Activated CD8-positive, alpha-beta memory T cell treated with anti-CD3 and anti-CD28 coated beads, Interleukin-2, amount 50 U/mL, for 1 hour (primary cell): ENCODE data around the gene TBX18.

ENCODE experiments used
- DNase-seq: peaks from one replicate; pipeline ENCODE4 v3.0.0-alpha.2; 2020; ENCODE audit errors: extremely low read depth

The TBX18 gene

GRCh38 chr6:84748376-84748775, 16.0 kb downstream of the TBX18 start:
- no peak for DNase-seq

GRCh38 chr6:84743616-84744015, 20.8 kb downstream of the TBX18 start:
- DNase-seq, result no peak

- no peak for DNase-seq
Observed at GRCh38 chr6:84740385-84740784, 24.0 kb downstream of the TBX18 start.

GRCh38 chr6:84739866-84740208, 24.6 kb downstream of the TBX18 start:
- DNase-seq, result no peak

GRCh38 chr6:84738996-84739865, 25.2 kb downstream of the TBX18 start:
- no peak for DNase-seq

- no peak for DNase-seq
Observed at GRCh38 chr6:84733889-84734288, 30.5 kb downstream of the TBX18 start.

- no peak for DNase-seq
Observed at GRCh38 chr6:84731901-84732300, 32.5 kb downstream of the TBX18 start.

- DNase-seq, result no peak
Observed at GRCh38 chr6:84731401-84731800, 33.0 kb downstream of the TBX18 start.

- DNase-seq, result no peak
Observed at GRCh38 chr6:84728602-84729001, 35.8 kb downstream of the TBX18 start.

GRCh38 chr6:84719152-84719551, 45.2 kb downstream of the TBX18 start:
- DNase-seq, result no peak

GRCh38 chr6:84718038-84718955, 46.1 kb downstream of the TBX18 start:
- no peak for DNase-seq

GRCh38 chr6:84709121-84709520, 55.3 kb downstream of the TBX18 start:
- no peak for DNase-seq

- DNase-seq, result no peak
Observed at GRCh38 chr6:84707171-84707570, 57.2 kb downstream of the TBX18 start.

- DNase-seq, result no peak
Observed at GRCh38 chr6:84696166-84696565, 68.2 kb downstream of the TBX18 start.

- DNase-seq, result no peak
Observed at GRCh38 chr6:84691978-84692623, 72.3 kb downstream of the TBX18 start.

GRCh38 chr6:84688141-84688873, 76.1 kb downstream of the TBX18 start:
- no peak for DNase-seq

GRCh38 chr6:84687431-84687830, 77.0 kb downstream of the TBX18 start:
- no peak for DNase-seq

- no peak for DNase-seq
Observed at GRCh38 chr6:84685983-84686584, 78.3 kb downstream of the TBX18 start.

- DNase-seq, result no peak
Observed at GRCh38 chr6:84681693-84682326, 82.6 kb downstream of the TBX18 start.

- DNase-seq, result no peak
Observed at GRCh38 chr6:84675651-84676050, 88.7 kb downstream of the TBX18 start.

- DNase-seq, result no peak
Observed at GRCh38 chr6:84674395-84674794, 90.0 kb downstream of the TBX18 start.
